ENCODE data around the gene SIGMAR1. TPM values are rescaled to one million over a fixed set of nuclear protein-coding genes. Genes with fewer than 3 reads are reported as not detected.

Gene SIGMAR1
- total RNA-seq, 4 donors from 2014 or later, result 63.5 to 138 (median 111) TPM

DNA sequence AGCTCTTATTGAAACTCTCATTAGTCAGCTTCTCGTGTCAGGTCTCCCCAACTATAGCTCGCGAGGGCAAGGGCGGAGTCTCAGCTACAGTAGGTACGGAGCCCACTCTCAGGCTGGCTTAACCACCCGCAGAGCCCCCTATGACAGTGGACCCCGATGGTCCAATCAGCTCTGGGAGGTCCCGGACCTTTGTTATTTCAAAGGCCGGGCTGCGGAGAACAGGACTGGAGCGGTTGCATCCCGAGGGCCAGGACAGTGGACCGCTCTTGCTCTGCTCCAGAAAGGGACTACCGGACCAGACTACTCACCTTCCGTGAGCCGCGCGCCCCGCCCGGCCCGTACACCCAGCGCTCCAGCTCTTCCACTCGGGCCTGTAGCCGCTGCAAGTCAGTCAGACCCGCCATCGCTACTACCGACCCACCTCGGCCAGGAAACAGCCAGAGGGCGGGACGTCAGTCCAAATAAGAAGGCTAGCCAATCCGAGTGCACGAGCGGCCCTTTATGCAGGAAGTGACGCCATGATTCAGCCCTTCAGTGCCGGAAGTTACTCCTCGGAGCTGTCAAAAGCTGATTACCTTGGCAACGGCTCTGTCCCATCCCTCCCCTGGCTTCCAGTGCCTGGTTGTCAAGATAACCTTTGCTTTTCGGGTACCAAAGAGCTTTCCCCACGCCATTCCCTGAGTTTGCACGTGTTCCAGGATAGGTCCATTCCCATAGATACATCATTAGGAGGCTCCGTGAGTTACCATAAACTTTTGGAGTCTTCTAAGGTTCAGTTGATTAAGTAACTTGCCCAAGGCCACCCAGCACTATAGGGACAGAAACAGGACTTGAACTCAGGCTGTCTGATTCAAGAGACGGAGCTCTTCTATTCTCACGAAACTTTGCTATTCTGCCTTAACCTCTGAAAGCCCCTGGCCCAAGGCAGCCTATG, 17.3 kb downstream of the SIGMAR1 start, which contains the start of gene DCTN3:
TSS of gene DCTN3 (minus strand) at position 435 of the 934 bp plus-strand sequence. CDS start at position 404, 31 bp downstream.
- H3K27ac ChIP-seq, result peak within 1 kb of the TSS in 3 of 4 donors; percentile 37 to 61 (median 40)
- peaks cover 0 to 32% (median 0%) of the 10 kb centered on the region in 3 donors for H3K36me3 ChIP-seq
- DNase-seq, result peak; percentile 91 to 98 (median 96)
- H3K4me3 ChIP-seq, result peak within 1 kb of the TSS; percentile 58 to 73 (median 70)
- TF ChIP-seq POLR2A (IDR thresholded peaks at IDR 0.05) (peak; percentile 28 to 49), CTCF (IDR thresholded peaks at IDR 0.05) (no peak)
- H3K9me3 ChIP-seq, result no peaks in the 10 kb centered on the region
- H3K27me3 ChIP-seq, result peaks cover 3 to 19% of the 10 kb centered on the region in 2 donors
- peaks cover 3 to 10% (median 7%) of the 10 kb centered on the region in 4 donors for H3K4me1 ChIP-seq

DNA sequence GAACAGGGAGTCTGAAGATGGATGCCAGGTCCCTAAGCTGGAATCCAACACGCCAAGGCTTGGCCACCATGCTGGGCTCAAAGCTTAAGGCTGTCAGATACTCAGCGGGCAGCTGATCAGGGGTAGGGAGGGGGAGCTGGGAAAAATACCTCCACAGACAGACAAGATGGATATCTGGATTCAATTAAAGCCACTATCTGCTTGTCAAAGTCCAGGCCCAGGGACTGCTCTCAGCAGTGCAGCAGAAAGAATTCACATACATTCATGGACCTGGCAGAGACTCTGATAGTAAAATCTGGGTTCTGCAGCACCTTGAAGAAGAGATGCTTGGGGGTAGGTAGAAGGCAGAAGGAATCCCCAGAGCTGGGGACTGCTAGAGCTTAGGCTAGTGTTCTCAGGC, 22.5 kb downstream of the SIGMAR1 start:
- TF ChIP-seq CTCF (IDR thresholded peaks at IDR 0.05) (no peak), POLR2A (IDR thresholded peaks at IDR 0.05) (no peak)
- H3K27ac ChIP-seq, result no peak overlapping the region
- no peak overlapping the region for H3K4me3 ChIP-seq
- peaks cover 0 to 27% (median 7%) of the 10 kb centered on the region in 4 donors for H3K4me1 ChIP-seq
- H3K27me3 ChIP-seq, result no peaks in the 10 kb centered on the region
- H3K9me3 ChIP-seq, result no peaks in the 10 kb centered on the region
- H3K36me3 ChIP-seq, result peaks cover 0 to 49% (median 0%) of the 10 kb centered on the region in 3 donors
- no peak for DNase-seq

GRCh38 chr9:34612788-34613390, 24.7 kb downstream of the SIGMAR1 start:
- Histone ChIP-seq H3K36me3 (peaks cover 0 to 41% (median 0%) of the 10 kb centered on the region in 3 donors), H3K4me1 (peaks cover 0 to 20% (median 2%) of the 10 kb centered on the region in 4 donors), H3K4me3 (peak overlapping the region; percentile 66 to 82 (median 69)), H3K9me3 (no peaks in the 10 kb centered on the region), H3K27me3 (no peaks in the 10 kb centered on the region), H3K27ac (peak overlapping the region in 3 of 4 donors; percentile 79 to 92 (median 80))
- peak; percentile 76 to 91 (median 76) for DNase-seq
- TF ChIP-seq CTCF (IDR thresholded peaks at IDR 0.05), result peak; percentile 70 to 90 (median 78)
- TF ChIP-seq POLR2A (IDR thresholded peaks at IDR 0.05), result no peak

DNA sequence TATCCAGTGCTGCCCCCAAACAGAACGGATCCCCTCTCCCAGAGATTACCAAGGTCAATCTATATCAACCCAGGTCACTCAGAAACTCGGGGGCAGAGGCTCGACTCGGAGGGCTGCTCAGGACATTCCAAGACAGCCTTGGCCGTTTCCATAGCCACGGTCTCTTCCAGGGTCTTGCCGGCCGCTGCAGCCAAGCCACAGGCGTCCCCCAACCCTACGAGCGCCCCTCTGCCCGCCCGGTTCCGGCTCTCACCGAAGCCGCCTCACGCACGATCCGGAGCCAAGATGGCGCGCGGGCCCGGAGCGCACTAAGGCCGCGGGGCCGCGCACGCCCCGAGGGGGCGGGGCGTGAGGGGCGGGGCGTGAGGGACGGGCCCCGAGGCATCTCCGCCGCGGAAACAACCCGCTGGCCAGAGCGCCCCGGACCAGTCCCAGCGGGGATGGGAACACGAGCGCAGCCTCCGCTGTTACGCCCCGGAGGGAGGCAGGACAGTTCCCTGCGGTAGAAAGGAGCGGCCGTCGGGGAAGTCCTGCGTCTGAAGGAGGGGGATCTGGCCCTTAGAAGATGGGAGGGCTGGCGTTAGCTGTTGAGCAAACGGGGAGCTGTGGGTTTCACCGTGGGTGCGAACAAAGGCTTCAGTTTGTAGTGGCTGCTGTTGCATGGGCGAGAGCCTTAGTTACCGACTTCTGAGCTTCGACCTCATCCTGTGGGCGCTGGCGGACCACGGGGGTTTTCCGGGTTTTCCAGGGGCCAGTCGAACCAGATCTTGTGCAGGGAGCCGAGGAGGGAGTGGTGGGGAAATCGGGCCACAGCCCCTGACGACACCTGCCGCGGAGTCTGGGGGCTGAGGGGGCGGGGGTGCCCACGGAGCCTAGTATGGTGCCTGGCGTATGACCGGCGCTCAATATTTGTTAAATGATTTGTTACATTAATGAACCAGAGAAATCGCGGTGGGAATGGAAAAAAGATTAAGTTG, 25.5 kb downstream of the SIGMAR1 start, which contains the start of gene RPP25L:
TSS of gene RPP25L (minus strand) at position 287 of the 977 bp plus-strand sequence. CDS start 801 bp downstream, outside the sequence.
- Histone ChIP-seq H3K4me3 (peak within 1 kb of the TSS; percentile 66 to 82 (median 69)), H3K27me3 (no peaks in the 10 kb centered on the region), H3K9me3 (no peaks in the 10 kb centered on the region), H3K27ac (peak within 1 kb of the TSS; percentile 79 to 92 (median 84)), H3K4me1 (peaks cover 0 to 24% (median 2%) of the 10 kb centered on the region in 4 donors), H3K36me3 (peaks cover 0 to 33% (median 0%) of the 10 kb centered on the region in 3 donors)
- peak; percentile 66 to 95 for TF ChIP-seq POLR2A (IDR thresholded peaks at IDR 0.05)
- peak in 1 of 6 experiments; percentile 2 for TF ChIP-seq CTCF (IDR thresholded peaks at IDR 0.05)
- DNase-seq, result peak; percentile 87 to 94 (median 93)
